HL-60 (cell line): Measurements from ENCODE around the gene RASSF7.

Experiments
- CTCF ChIP-seq: IDR thresholded peaks from one replicate; pipeline ENCODE4 v1.5.1; 2011; ENCODE audit warnings: low read length, control low read depth, inconsistent platforms; ENCODE audit not compliant: insufficient read depth
- GABPA ChIP-seq: IDR thresholded peaks from 2 replicates; pipeline ENCODE4 v1.6.1; 2012; ENCODE audit warnings: low read depth
- POLR2AphosphoS5 ChIP-seq: IDR thresholded peaks from 2 replicates; pipeline ENCODE4 v1.6.1; 2012; ENCODE audit warnings: low read depth

GRCh38 chr11:520428-521176 lies 40.2 kb upstream of the RASSF7 start:
- no peak for TF ChIP-seq CTCF
- no peak for TF ChIP-seq POLR2AphosphoS5
- TF ChIP-seq GABPA = no peak
